Embryonic facial prominence (tissue), 1 donor: ENCODE results near the gene HOXD9.

Experiments
- DNase-seq: peaks from one replicate; pipeline ENCODE4 v3.0.0-alpha.2; 2016; ENCODE audit errors: extremely low spot score

HOXD9 gene

GRCh38 chr2:176098366-176099158 lies 24.0 kb upstream of the HOXD9 start:
- DNase-seq, result no peak

- no peak for DNase-seq
Observed at GRCh38 chr2:176099159-176099727, 23.3 kb upstream of the HOXD9 start.

GRCh38 chr2:176099728-176100546 lies 22.6 kb upstream of the HOXD9 start, which contains the start of gene HOXD12:
HOXD12 (plus strand) TSS chr2:176099795; CDS start chr2:176099802, 7 bp downstream.
- no peak for DNase-seq

- DNase-seq, result no peak
Observed at GRCh38 chr2:176100547-176101140, 21.9 kb upstream of the HOXD9 start.

- DNase-seq, result no peak
Observed at GRCh38 chr2:176101216-176101830, 21.2 kb upstream of the HOXD9 start.

GRCh38 chr2:176101842-176102241 lies 20.7 kb upstream of the HOXD9 start:
- no peak for DNase-seq

- no peak for DNase-seq
Observed at GRCh38 chr2:176102309-176102866, 20.1 kb upstream of the HOXD9 start.

- DNase-seq, result no peak
Observed at GRCh38 chr2:176103194-176103593, 19.3 kb upstream of the HOXD9 start.

- no peak for DNase-seq
Observed at GRCh38 chr2:176103742-176104315, 18.7 kb upstream of the HOXD9 start.

- no peak for DNase-seq
Observed at GRCh38 chr2:176104316-176105077, 18.0 kb upstream of the HOXD9 start.

- no peak for DNase-seq
Observed at GRCh38 chr2:176105078-176105729, 17.3 kb upstream of the HOXD9 start.

- no peak for DNase-seq
Observed at GRCh38 chr2:176105730-176106580, 16.6 kb upstream of the HOXD9 start.

GRCh38 chr2:176106581-176107539 lies 15.7 kb upstream of the HOXD9 start, which contains the start of gene HOXD11:
HOXD11 (plus strand) TSS chr2:176107280; CDS start chr2:176107356, 76 bp downstream.
- DNase-seq, result no peak

GRCh38 chr2:176107731-176108181 lies 14.8 kb upstream of the HOXD9 start:
- no peak for DNase-seq

- no peak for DNase-seq
Observed at GRCh38 chr2:176109192-176109901, 13.2 kb upstream of the HOXD9 start.

GRCh38 chr2:176109946-176110345 lies 12.6 kb upstream of the HOXD9 start:
- no peak for DNase-seq
